Karpas-422 (cell line): ENCODE data around the gene CYB5A. TPM values are rescaled to one million over a fixed set of nuclear protein-coding genes. Genes with fewer than 3 reads are reported as not detected.

ENCODE experiments used
- DNase-seq: peaks from one replicate; pipeline ENCODE4 v3.0.0-alpha.2; 2015
- H2AFZ ChIP-seq: fragments of 200-600 bp; sonication (generic); 2 replicates; pipeline ENCODE4 v1.6.1; 2014; ENCODE audit warnings: antibody characterized with exemption, low read length, mixed read lengths
- H3K27ac ChIP-seq: fragments of 200-600 bp; sonication (generic); 2 replicates; pipeline ENCODE4 v1.5.1; 2014; ENCODE audit warnings: mild to moderate bottlenecking, low read length, moderate library complexity
- H3K27me3 ChIP-seq: fragments of 200-600 bp; sonication (generic); 2 replicates; pipeline ENCODE4 v1.6.1; 2014; ENCODE audit warnings: low read length, mixed read lengths
- H3K36me3 ChIP-seq: fragments of 200-600 bp; sonication (generic); 2 replicates; pipeline ENCODE4 v1.6.1; 2014; ENCODE audit warnings: low read length, mixed read lengths; ENCODE audit not compliant: insufficient read depth
- H3K4me1 ChIP-seq: fragments of 200-600 bp; sonication (generic); 2 replicates; pipeline ENCODE4 v1.6.1; 2014; ENCODE audit warnings: mild to moderate bottlenecking, low read length, mixed read lengths
- H3K4me2 ChIP-seq: fragments of 200-600 bp; sonication (generic); 2 replicates; pipeline ENCODE4 v1.6.1; 2014; ENCODE audit warnings: low read length, low read depth, mild to moderate bottlenecking; ENCODE audit not compliant: poor library complexity, severe bottlenecking
- H3K4me3 ChIP-seq: fragments of 200-600 bp; sonication (generic); 2 replicates; pipeline ENCODE4 v1.5.1; 2014; ENCODE audit warnings: mild to moderate bottlenecking, antibody characterized with exemption, low read length, mixed read lengths
- H3K79me2 ChIP-seq: fragments of 200-600 bp; sonication (generic); 2 replicates; pipeline ENCODE4 v1.6.1; 2014; ENCODE audit warnings: mild to moderate bottlenecking, low read length, mixed read lengths
- H3K9ac ChIP-seq: fragments of 200-600 bp; sonication (generic); 2 replicates; pipeline ENCODE4 v1.6.0; 2014; ENCODE audit warnings: low read length
- H3K9me2 ChIP-seq: fragments of 200-600 bp; sonication (generic), shearing (Covaris generic); replicated peaks from 2 replicates; pipeline ENCODE4 v1.6.0; 2014; ENCODE audit warnings: mild to moderate bottlenecking, low read length, moderate library complexity; ENCODE audit not compliant: insufficient read depth
- H3K9me3 ChIP-seq: fragments of 300-700, 200-600 bp; sonication (generic); 2 replicates; pipeline ENCODE4 v1.6.1; 2014; ENCODE audit warnings: low read length, mixed read lengths
- H4K20me1 ChIP-seq: fragments of 200-600 bp; sonication (generic); 2 replicates; pipeline ENCODE4 v1.6.1; 2014; ENCODE audit warnings: mild to moderate bottlenecking, antibody characterized with exemption, low read length, low read depth; ENCODE audit not compliant: insufficient read depth
- total RNA-seq: library from RNA; depleted of rRNA; stranded (reverse); fragments of >200 nt; shearing (Covaris generic); gene quantifications from 2 replicates; pipeline ENCODE4 v1.2.3, GENCODE V29; 2014; ENCODE audit warnings: low replicate concordance; rRNA removed

Gene CYB5A, protein sequence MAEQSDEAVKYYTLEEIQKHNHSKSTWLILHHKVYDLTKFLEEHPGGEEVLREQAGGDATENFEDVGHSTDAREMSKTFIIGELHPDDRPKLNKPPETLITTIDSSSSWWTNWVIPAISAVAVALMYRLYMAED
- 43.5 and 50.9 TPM in 2 replicates for total RNA-seq

DNA sequence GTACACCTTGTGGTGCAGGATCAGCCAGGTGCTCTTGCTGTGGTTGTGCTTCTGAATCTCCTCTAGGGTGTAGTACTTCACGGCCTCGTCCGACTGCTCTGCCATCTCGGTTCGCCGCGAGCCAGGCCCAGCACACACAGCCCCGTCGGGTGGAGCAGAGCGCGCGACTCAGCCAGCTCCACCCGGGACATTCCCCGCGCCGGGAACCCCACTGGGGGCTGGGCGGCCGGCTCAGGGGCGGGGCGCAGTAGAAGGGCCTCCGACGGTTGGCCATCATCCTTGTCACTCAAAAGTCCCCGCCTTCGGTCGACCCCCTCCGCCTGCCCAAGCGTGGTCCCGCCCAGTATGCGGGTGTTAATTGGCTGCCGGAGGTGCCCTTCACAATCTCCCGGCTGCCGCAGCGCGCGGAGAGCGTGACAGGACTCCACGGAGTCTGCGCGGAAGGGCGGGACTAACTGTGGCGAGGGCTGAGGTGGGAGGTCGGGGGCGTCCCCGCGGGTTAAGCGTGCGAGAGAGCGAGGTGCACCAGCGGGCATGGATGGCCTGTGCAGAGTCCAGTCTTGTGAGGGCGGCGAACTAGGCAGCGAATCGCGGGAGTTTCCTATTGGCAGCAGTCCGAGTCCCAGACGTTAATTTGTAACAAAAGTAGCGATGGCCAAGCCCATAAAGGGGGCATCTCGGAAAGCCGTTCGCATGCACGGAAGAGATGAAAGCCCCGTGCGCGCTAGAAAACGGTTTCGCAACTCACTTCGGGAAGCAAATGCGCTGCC is at the start of gene CYB5A:
TSS of gene CYB5A (minus strand) at position 193 of the 770 bp plus-strand sequence. CDS start at position 105, 88 bp downstream.
- Histone ChIP-seq H3K4me2 (peak within 1 kb of the TSS; percentile 84), H3K9me3 (no peaks in the 10 kb centered on the region), H3K9ac (peak within 1 kb of the TSS; percentile 79), H3K27ac (no peak within 1 kb of the TSS), H3K9me2 (no peaks in the 10 kb centered on the region), H3K4me1 (peaks cover 19% of the 10 kb centered on the region), H3K27me3 (no peaks in the 10 kb centered on the region), H3K36me3 (no peaks in the 10 kb centered on the region), H2AFZ (peak within 1 kb of the TSS; percentile 95), H4K20me1 (0 out of 2 replicates have a peak, but pooled peaks cover 5% of the 10 kb centered on the region), H3K79me2 (0 out of 2 replicates have a peak, but pooled peaks cover 3% of the 10 kb centered on the region), H3K4me3 (peak within 1 kb of the TSS; percentile 87)
- peak; percentile 100 for DNase-seq

DNA sequence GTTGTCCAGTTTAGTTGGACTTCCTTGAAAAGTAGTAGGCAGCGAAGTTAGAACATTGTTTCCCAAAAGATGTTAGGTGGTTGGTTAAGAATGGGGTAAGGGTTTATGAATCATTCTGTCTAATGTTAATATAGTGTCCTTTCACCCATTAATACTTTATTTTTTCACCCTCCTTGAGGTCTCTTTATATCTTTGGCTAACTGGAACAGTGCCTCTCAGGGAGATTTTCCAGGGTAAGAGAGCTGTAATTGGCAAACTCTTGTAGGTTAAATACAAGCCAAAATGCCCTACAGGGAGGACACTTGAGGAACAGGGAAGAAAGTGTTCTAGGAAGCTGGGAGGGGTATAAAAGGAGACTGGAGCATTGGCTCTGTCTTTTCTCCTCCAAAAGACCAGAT is 46.1 kb upstream of the CYB5A start:
- Histone ChIP-seq H2AFZ (no peak overlapping the region), H3K4me3 (no peak overlapping the region), H3K4me1 (peaks cover 10% of the 10 kb centered on the region), H3K9ac (no peak overlapping the region), H3K27me3 (no peaks in the 10 kb centered on the region), H4K20me1 (no peaks in the 10 kb centered on the region), H3K9me3 (no peaks in the 10 kb centered on the region), H3K36me3 (no peaks in the 10 kb centered on the region), H3K9me2 (no peaks in the 10 kb centered on the region), H3K79me2 (no peaks in the 10 kb centered on the region), H3K4me2 (no peak overlapping the region), H3K27ac (no peak overlapping the region)
- DNase-seq: no peak

DNA sequence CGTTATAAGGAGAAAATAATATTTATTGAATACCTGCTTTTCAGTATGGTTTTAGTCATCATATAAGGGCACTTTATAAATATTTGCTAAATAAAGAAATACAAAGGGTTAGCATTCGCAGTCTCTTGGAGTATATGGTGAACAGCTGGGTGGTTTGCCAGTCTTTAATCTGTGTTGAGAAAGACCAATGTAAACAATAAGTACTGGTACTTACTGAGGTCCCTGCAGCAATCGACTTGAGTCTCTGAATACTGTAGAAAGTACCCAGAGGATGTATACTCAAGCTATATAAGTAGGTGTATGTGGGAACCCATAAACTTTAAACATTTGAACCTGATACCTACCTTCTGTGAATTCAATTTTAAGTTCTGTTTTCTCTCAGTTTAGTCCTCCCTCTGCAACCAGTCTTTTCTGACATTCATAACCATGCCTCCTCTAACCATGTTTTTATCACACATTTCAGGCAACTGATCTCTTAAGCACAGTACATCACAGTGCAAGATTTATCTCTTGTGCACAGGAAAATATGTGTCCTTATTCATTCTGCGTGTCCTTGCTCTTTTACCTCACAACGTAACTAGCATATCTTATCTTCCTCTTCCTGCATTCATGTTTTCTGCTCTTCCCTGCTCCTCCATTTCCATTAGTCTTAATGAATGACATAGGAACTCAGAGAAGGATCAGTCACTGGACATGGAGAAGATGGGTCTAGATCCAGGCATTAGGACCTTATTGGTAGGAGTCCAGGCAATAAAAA is 45.6 kb upstream of the CYB5A start:
- Histone ChIP-seq H3K4me2 (no peak overlapping the region), H3K4me1 (peaks cover 10% of the 10 kb centered on the region), H4K20me1 (no peaks in the 10 kb centered on the region), H3K9me2 (no peaks in the 10 kb centered on the region), H2AFZ (no peak overlapping the region), H3K79me2 (no peaks in the 10 kb centered on the region), H3K4me3 (no peak overlapping the region), H3K27me3 (no peaks in the 10 kb centered on the region), H3K9ac (no peak overlapping the region), H3K27ac (no peak overlapping the region), H3K36me3 (no peaks in the 10 kb centered on the region), H3K9me3 (no peaks in the 10 kb centered on the region)
- DNase-seq: no peak

DNA sequence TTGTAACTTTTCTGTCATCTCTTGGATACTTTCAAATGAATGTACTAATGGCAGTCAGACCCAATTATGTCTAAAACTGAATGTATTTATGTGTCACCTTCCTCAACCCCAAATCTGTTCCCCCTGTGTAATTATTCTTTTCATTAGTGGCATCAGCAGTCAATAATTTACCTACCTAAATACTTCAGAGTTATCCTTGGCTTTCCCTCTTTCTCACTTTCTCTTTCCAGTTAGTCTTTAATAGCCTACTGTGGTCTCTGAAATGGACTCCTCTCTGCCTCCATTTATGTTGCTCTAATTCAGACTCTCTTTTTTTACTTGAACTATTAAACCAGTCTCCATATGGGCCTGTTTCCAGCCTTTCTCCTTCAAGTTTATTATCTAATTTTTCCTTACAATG is 44.9 kb upstream of the CYB5A start:
- Histone ChIP-seq H3K9me2 (no peaks in the 10 kb centered on the region), H2AFZ (no peak overlapping the region), H3K36me3 (no peaks in the 10 kb centered on the region), H3K79me2 (no peaks in the 10 kb centered on the region), H3K9me3 (no peaks in the 10 kb centered on the region), H3K27ac (no peak overlapping the region), H3K9ac (no peak overlapping the region), H3K4me2 (no peak overlapping the region), H3K27me3 (no peaks in the 10 kb centered on the region), H4K20me1 (no peaks in the 10 kb centered on the region), H3K4me3 (no peak overlapping the region), H3K4me1 (peaks cover 10% of the 10 kb centered on the region)
- no peak for DNase-seq

DNA sequence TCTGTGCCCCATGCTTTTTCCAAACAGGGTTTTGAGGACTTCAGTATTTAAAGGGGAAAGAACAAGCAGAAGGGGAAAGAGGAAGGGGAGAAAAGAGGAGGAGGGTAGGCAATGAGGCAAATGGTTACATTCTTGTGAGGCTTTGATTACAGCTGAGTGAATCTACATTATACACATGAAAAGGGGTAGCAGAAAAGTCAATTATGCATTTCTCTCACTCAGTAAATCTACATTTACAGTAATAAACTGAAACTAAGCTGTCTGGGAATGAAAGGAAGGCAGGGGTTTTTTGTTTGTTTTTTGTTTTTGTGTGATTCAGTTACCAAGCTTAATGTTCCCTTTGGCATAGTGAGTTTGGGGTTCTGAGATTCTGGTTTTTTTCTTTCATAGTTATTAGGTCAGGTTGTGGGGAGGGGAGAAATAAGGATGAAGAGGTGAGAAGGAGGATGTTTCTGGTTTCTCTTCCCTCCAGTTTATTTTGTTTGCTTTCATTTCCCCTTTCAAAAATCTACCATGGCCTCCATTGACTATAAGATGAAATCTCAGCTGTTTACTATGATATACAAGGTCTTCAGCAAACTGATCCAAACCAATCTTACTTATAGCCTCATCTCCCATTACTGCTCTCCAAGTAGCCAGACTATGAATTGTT is 42.6 kb upstream of the CYB5A start:
- Histone ChIP-seq H2AFZ (no peak overlapping the region), H3K9me2 (no peaks in the 10 kb centered on the region), H3K79me2 (no peaks in the 10 kb centered on the region), H4K20me1 (no peaks in the 10 kb centered on the region), H3K4me3 (no peak overlapping the region), H3K27me3 (no peaks in the 10 kb centered on the region), H3K4me2 (no peak overlapping the region), H3K4me1 (peaks cover 10% of the 10 kb centered on the region), H3K9ac (no peak overlapping the region), H3K9me3 (no peaks in the 10 kb centered on the region), H3K36me3 (no peaks in the 10 kb centered on the region), H3K27ac (no peak overlapping the region)
- peak; percentile 53 for DNase-seq

DNA sequence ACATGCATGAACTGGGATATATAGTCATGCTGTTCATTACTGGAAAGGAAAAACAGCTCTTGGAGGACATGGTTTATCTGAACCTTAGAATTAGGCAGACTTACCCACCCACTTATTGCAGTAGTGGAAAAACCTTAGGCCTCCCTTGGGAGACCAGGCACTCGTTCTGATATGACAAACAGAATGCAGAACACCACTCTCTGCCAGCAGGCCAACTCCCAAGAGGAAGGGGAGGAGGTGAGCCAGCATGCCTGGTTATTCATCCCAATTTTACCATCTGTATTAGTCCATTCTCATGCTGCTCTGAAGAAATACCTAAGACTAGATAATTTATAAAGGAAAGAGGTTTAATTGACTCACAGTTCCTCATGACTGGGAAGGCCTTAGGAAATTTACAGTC is 41.3 kb upstream of the CYB5A start:
- Histone ChIP-seq H3K4me3 (no peak overlapping the region), H3K79me2 (no peaks in the 10 kb centered on the region), H4K20me1 (no peaks in the 10 kb centered on the region), H3K9me3 (no peaks in the 10 kb centered on the region), H3K9ac (no peak overlapping the region), H3K9me2 (no peaks in the 10 kb centered on the region), H3K36me3 (no peaks in the 10 kb centered on the region), H3K4me2 (no peak overlapping the region), H3K4me1 (peaks cover 10% of the 10 kb centered on the region), H3K27ac (no peak overlapping the region), H3K27me3 (no peaks in the 10 kb centered on the region), H2AFZ (no peak overlapping the region)
- DNase-seq: no peak

DNA sequence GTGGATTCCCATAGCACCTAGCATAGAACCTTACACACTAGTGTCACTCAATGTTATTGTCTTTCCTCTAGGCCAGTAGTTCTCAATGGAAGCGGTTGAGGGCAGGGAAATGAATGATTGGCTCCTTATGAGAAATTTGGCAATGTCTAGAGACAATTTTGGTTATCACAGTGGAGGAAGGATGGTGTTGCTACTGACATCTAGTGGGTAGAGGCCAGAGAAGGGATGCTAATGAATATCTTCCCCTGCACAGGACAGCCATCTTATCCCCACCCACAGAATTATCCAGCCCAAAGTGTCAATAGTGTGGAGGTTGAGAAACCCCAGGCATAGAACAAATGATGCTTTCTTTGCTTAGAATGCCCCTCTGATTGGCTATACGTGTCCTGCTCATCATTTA is 39.6 kb upstream of the CYB5A start:
- H3K9ac ChIP-seq: no peak overlapping the region
- no peaks in the 10 kb centered on the region for H3K27me3 ChIP-seq
- H3K9me2 ChIP-seq: no peaks in the 10 kb centered on the region
- H3K79me2 ChIP-seq: no peaks in the 10 kb centered on the region
- H3K9me3 ChIP-seq: no peaks in the 10 kb centered on the region
- H3K4me3 ChIP-seq: no peak overlapping the region
- no peak overlapping the region for H2AFZ ChIP-seq
- H3K4me1 ChIP-seq: peaks cover 10% of the 10 kb centered on the region
- H4K20me1 ChIP-seq: no peaks in the 10 kb centered on the region
- H3K36me3 ChIP-seq: no peaks in the 10 kb centered on the region
- H3K4me2 ChIP-seq: no peak overlapping the region
- DNase-seq: peak; percentile 71
- no peak overlapping the region for H3K27ac ChIP-seq
